Upper lobe of left lung (tissue), 4 donors: Measurements from ENCODE around the gene RTP3.

Experiments used
- POLR2A ChIP-seq, 4 donors: fragments of 450-650 bp; IDR thresholded peaks; one replicate each; pipeline ENCODE4 v1.5.1; 2016 to 2017; ENCODE audit warnings: antibody characterized with exemption in 4 of 4, mild to moderate bottlenecking in 2 of 4
- TF ChIP-seq, protein P1 (sequence below), 6 experiments: fragments of 450-650 bp in 4 of 6; fragments of 200-600 bp in 2 of 6; sonication (generic) in 2 of 6; IDR thresholded peaks; one replicate each; pipeline ENCODE4 v1.5.1; 2016 to 2019; ENCODE audit warnings: antibody characterized with exemption in 6 of 6

DNA sequence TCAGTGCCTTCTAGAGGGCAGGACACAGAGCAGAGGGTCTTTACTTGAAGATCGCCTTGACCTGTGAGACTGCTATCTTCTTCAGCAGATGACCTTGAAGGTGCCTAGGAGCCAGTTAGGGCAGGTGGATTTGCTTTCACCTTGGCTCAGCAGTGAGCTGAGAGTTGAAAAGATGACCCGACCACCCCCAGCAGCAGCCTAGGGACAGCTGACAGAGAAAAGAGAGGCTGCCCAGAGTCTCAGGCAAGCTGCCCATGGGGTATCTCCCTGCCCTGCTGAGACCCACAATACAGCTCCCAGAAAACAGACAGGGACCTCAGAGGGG lies 32.6 kb upstream of the RTP3 start:
- TF ChIP-seq POLR2A (IDR thresholded peaks at IDR 0.05) = no peak
- TF ChIP-seq, protein P1, sequence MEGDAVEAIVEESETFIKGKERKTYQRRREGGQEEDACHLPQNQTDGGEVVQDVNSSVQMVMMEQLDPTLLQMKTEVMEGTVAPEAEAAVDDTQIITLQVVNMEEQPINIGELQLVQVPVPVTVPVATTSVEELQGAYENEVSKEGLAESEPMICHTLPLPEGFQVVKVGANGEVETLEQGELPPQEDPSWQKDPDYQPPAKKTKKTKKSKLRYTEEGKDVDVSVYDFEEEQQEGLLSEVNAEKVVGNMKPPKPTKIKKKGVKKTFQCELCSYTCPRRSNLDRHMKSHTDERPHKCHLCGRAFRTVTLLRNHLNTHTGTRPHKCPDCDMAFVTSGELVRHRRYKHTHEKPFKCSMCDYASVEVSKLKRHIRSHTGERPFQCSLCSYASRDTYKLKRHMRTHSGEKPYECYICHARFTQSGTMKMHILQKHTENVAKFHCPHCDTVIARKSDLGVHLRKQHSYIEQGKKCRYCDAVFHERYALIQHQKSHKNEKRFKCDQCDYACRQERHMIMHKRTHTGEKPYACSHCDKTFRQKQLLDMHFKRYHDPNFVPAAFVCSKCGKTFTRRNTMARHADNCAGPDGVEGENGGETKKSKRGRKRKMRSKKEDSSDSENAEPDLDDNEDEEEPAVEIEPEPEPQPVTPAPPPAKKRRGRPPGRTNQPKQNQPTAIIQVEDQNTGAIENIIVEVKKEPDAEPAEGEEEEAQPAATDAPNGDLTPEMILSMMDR (IDR thresholded peaks at IDR 0.05) = no peak
